H9 (cell line): ENCODE results near the gene ZC3H18. TPM values are rescaled to one million over a fixed set of nuclear protein-coding genes. Genes with fewer than 3 reads are reported as not detected.

Experiments used
- DNase-seq: peaks from one replicate; pipeline ENCODE4 v3.0.0-alpha.2; 2017
- H2AFZ ChIP-seq: one replicate; pipeline ENCODE4 v1.6.1; 2013; ENCODE audit warnings: mild to moderate bottlenecking, low read length, control low read depth, moderate library complexity
- H2AK5ac ChIP-seq: 2 replicates; pipeline ENCODE4 v1.6.1; 2013; ENCODE audit warnings: low read length, control low read depth, mixed read lengths; ENCODE audit not compliant: insufficient read length
- H2BK120ac ChIP-seq: one replicate; pipeline ENCODE4 v1.6.1; 2013; ENCODE audit warnings: low read depth, mild to moderate bottlenecking, low read length, control low read depth, inconsistent platforms; ENCODE audit not compliant: poor library complexity, severe bottlenecking
- H2BK12ac ChIP-seq: 2 replicates; pipeline ENCODE4 v1.6.1; 2013; ENCODE audit warnings: low read length, control low read depth, mixed read lengths, low read depth; ENCODE audit not compliant: insufficient read length
- H2BK15ac ChIP-seq: 2 replicates; pipeline ENCODE4 v1.6.1; 2013; ENCODE audit warnings: low read depth, low read length, control low read depth
- H2BK20ac ChIP-seq: one replicate; pipeline ENCODE4 v1.6.1; 2013; ENCODE audit warnings: low read depth, mild to moderate bottlenecking, low read length, control low read depth, inconsistent platforms; ENCODE audit not compliant: poor library complexity, severe bottlenecking
- H2BK5ac ChIP-seq: 2 replicates; pipeline ENCODE4 v1.6.1; 2013; ENCODE audit warnings: low read length, control low read depth, mixed read lengths; ENCODE audit not compliant: insufficient read length
- H3K14ac ChIP-seq: 2 replicates; pipeline ENCODE4 v1.6.1; 2013; ENCODE audit warnings: low read length, control low read depth; ENCODE audit not compliant: insufficient read depth
- H3K18ac ChIP-seq: 2 replicates; pipeline ENCODE4 v1.6.1; 2013; ENCODE audit warnings: low read depth, mild to moderate bottlenecking, mixed read lengths, low read length, control low read depth; ENCODE audit not compliant: insufficient read length
- H3K23ac ChIP-seq: 2 replicates; pipeline ENCODE4 v1.6.1; 2013; ENCODE audit warnings: low read length, control low read depth, mixed read lengths, low read depth; ENCODE audit not compliant: insufficient read length
- H3K23me2 ChIP-seq: 2 replicates; pipeline ENCODE4 v1.6.1; 2013; ENCODE audit warnings: low read depth, mild to moderate bottlenecking, mixed read lengths, low read length, control low read depth; ENCODE audit not compliant: insufficient read length, poor library complexity, severe bottlenecking
- H3K27ac ChIP-seq: 2 replicates; pipeline ENCODE4 v1.5.1; 2013; ENCODE audit warnings: low read length, control low read depth, mixed read lengths, low read depth; ENCODE audit not compliant: insufficient read length
- H3K27me3 ChIP-seq: 2 replicates; pipeline ENCODE4 v1.6.1; 2013; ENCODE audit warnings: low read length, control low read depth, inconsistent platforms; ENCODE audit not compliant: insufficient read depth
- H3K4ac ChIP-seq: 2 replicates; pipeline ENCODE4 v1.6.1; 2013; ENCODE audit warnings: low read depth, mild to moderate bottlenecking, control low read depth, inconsistent platforms, low read length, moderate library complexity
- H3K4me1 ChIP-seq: 2 replicates; pipeline ENCODE4 v1.6.1; 2013; ENCODE audit warnings: low read length, control low read depth, inconsistent platforms; ENCODE audit not compliant: insufficient read depth
- H3K4me2 ChIP-seq: 2 replicates; pipeline ENCODE4 v1.6.1; 2013; ENCODE audit warnings: low read length, control low read depth, mixed read lengths; ENCODE audit not compliant: insufficient read length, insufficient read depth
- H3K56ac ChIP-seq: 2 replicates; pipeline ENCODE4 v1.6.1; 2013; ENCODE audit warnings: low read depth, mild to moderate bottlenecking, mixed read lengths, low read length, control low read depth; ENCODE audit not compliant: insufficient read length
- H3K79me1 ChIP-seq: 2 replicates; pipeline ENCODE4 v1.6.1; 2013; ENCODE audit warnings: low read depth, mild to moderate bottlenecking, moderate library complexity, low read length, control low read depth, inconsistent platforms; ENCODE audit not compliant: insufficient read depth, poor library complexity, severe bottlenecking
- H3K79me2 ChIP-seq: 2 replicates; pipeline ENCODE4 v1.6.1; 2013; ENCODE audit warnings: low read length, control low read depth, inconsistent platforms; ENCODE audit not compliant: insufficient read depth
- H3K9ac ChIP-seq: 2 replicates; pipeline ENCODE4 v1.6.1; 2013; ENCODE audit warnings: low read length, control low read depth, mixed read lengths; ENCODE audit not compliant: insufficient read length; ENCODE audit errors: extremely low read depth
- H3K9me3 ChIP-seq: one replicate; pipeline ENCODE4 v1.6.1; 2013; ENCODE audit warnings: low read depth, low read length, inconsistent platforms; ENCODE audit not compliant: control insufficient read depth
- H3T11ph ChIP-seq: one replicate; pipeline ENCODE4 v1.6.1; 2013; ENCODE audit warnings: mild to moderate bottlenecking, low read length, control low read depth, inconsistent platforms
- H4K20me1 ChIP-seq: one replicate; pipeline ENCODE4 v1.6.1; 2013; ENCODE audit not compliant: control insufficient read depth, insufficient read length, insufficient read depth
- H4K5ac ChIP-seq: 2 replicates; pipeline ENCODE4 v1.6.1; 2013; ENCODE audit warnings: low read depth, mild to moderate bottlenecking, mixed read lengths, low read length, control low read depth; ENCODE audit not compliant: insufficient read length
- H4K8ac ChIP-seq: replicated peaks from 2 replicates; pipeline ENCODE4 v1.6.1; 2013; ENCODE audit warnings: low read length, control low read depth, mixed read lengths, low read depth; ENCODE audit not compliant: insufficient read length
- H4K91ac ChIP-seq: 2 replicates; pipeline ENCODE4 v1.6.1; 2013; ENCODE audit warnings: low read depth, mild to moderate bottlenecking, moderate library complexity, mixed read lengths, low read length, control low read depth; ENCODE audit not compliant: insufficient read length
- H3K27ac Mint-ChIP-seq, 3 experiments: 2 replicates in 2 of 3; 3 replicates in 1 of 3; pipeline ENCODE4 v1.8.0; 2020 to 2021; ENCODE audit warnings: mixed read lengths in 3 of 3, mild to moderate bottlenecking in 1 of 3, moderate library complexity in 1 of 3
- H3K27me3 Mint-ChIP-seq: 2 replicates; pipeline ENCODE4 v1.8.0; 2021; ENCODE audit warnings: low read depth, mild to moderate bottlenecking, moderate library complexity, mixed read lengths
- H3K36me3 Mint-ChIP-seq, 3 experiments: 2 replicates in 2 of 3; 3 replicates in 1 of 3; pipeline ENCODE4 v1.8.0; 2020 to 2021; ENCODE audit warnings: low read depth in 3 of 3, mixed read lengths in 3 of 3; ENCODE audit not compliant: insufficient read depth in 1 of 3
- H3K4me1 Mint-ChIP-seq, 2 experiments: 2 replicates each; pipeline ENCODE4 v1.8.0; 2020; ENCODE audit warnings: mixed read lengths in 2 of 2
- H3K4me3 Mint-ChIP-seq, 2 experiments: 2 replicates in 1 of 2; 3 replicates in 1 of 2; pipeline ENCODE4 v1.8.0; 2020 to 2021; ENCODE audit warnings: mild to moderate bottlenecking in 2 of 2, mixed read lengths in 2 of 2, moderate library complexity in 1 of 2
- H3K9me3 Mint-ChIP-seq, 2 experiments: 2 replicates in 1 of 2; 3 replicates in 1 of 2; pipeline ENCODE4 v1.8.0; 2020; ENCODE audit warnings: mild to moderate bottlenecking in 2 of 2, mixed read lengths in 2 of 2, moderate library complexity in 1 of 2
- CTCF ChIP-seq: fragments of 200-600 bp; sonication (generic); conservative IDR thresholded peaks from 3 replicates; pipeline ENCODE4 v1.8.0; 2021; ENCODE audit warnings: antibody characterized with exemption, mild to moderate bottlenecking
- WGBS: extraction: QIAGEN DNeasy Blood & Tissue Kit; methylation state at CpG from one replicate; pipeline ENCODE4 v1.1.7; 2013; ENCODE audit warnings: missing lambda C conversion rate, low lambda C conversion rate, mixed read lengths; ENCODE audit not compliant: insufficient read length; ENCODE audit errors: extremely low coverage; 5-methylcytosine and 5-hydroxymethylcytosine counted together
- total RNA-seq: library from RNA; stranded (reverse); gene quantifications from 2 replicates; pipeline ENCODE4 v1.2.1, GENCODE V29; 2021

ZC3H18 gene
- total RNA-seq, 1 experiment from 2014 or later: 69.7 TPM

GRCh38 chr16:88661468-88661867 lies 91.3 kb downstream of the ZC3H18 start:
- DNase-seq: no peak
- Histone ChIP-seq H3K18ac (no peak overlapping the region), H2AK5ac (no peak overlapping the region), H3K56ac (no peak overlapping the region), H3K27me3 (no peaks in the 10 kb centered on the region), H2BK20ac (no peak overlapping the region), H3K9ac (peak overlapping the region; percentile 5), H2BK5ac (no peak overlapping the region), H3K4ac (no peak overlapping the region), H3K4me1 (peaks cover 3% of the 10 kb centered on the region; the same call in 1 of the 2 replicates), H4K8ac (no peak overlapping the region), H2BK120ac (no peak overlapping the region), H3K9me3 (no peaks in the 10 kb centered on the region), H2AFZ (no peak overlapping the region), H3K23ac (no peak overlapping the region), H4K91ac (no peak overlapping the region), H3K14ac (no peak overlapping the region), H2BK15ac (no peak overlapping the region), H3K79me1 (peaks cover 3% of the 10 kb centered on the region), H2BK12ac (no peak overlapping the region), H3K23me2 (peaks cover 11% of the 10 kb centered on the region), H4K20me1 (no peaks in the 10 kb centered on the region), H3K27ac (no peak overlapping the region), H3T11ph (no peak overlapping the region), H4K5ac (no peak overlapping the region), H3K79me2 (peaks cover 22% of the 10 kb centered on the region; the same call in 1 of the 2 replicates), H3K4me2 (peak overlapping the region; percentile 77)
- Mint-ChIP-seq H3K4me3 (peak overlapping the region; percentile 13 to 72; a peak in 4 of 5 replicates), H3K27me3 (no peaks in the 10 kb centered on the region; the same call in 1 of the 2 replicates), H3K36me3 (peaks cover 5 to 16% (median 16%) of the 10 kb centered on the region in 3 experiments), H3K4me1 (peaks cover 11 to 22% of the 10 kb centered on the region in 2 experiments), H3K9me3 (no peaks in the 10 kb centered on the region), H3K27ac (no peak overlapping the region; a peak in 1 of 7 replicates)
- no peak for TF ChIP-seq CTCF
- no CpG with 5 or more reads among the region's 10 CpGs for WGBS
